ENCODE data around the gene KCNH2. TPM values are rescaled to one million over a fixed set of nuclear protein-coding genes. Genes with fewer than 3 reads are reported as not detected.

The KCNH2 gene
- total RNA-seq, 1 experiment from 2014 or later: 0.84 TPM

GRCh38 chr7:150936018-150936417, 42.1 kb downstream of the KCNH2 start:
- no peak overlapping the region for H3K4me3 ChIP-seq (ENCODE audit: low read length)
- peaks cover 18% of the 10 kb centered on the region for H3K4me1 ChIP-seq (ENCODE audit: insufficient read depth, low read length)
- H3K27ac ChIP-seq (ENCODE audit: low read length): no peak overlapping the region
- no peak overlapping the region for H3K9ac ChIP-seq (ENCODE audit: low read length)
- intact Hi-C loops (cut with micrococcal nuclease): no loop called here
- no peaks in the 10 kb centered on the region for H3F3A ChIP-seq (ENCODE audit: low read length, unreplicated experiment)
- H2AFZ ChIP-seq (ENCODE audit: low read length): no peak overlapping the region
- POLR2A ChIA-PET (ENCODE audit: unreplicated experiment): no interaction called here
- H3K36me3 ChIP-seq (ENCODE audit: low read depth, low read length): no peaks in the 10 kb centered on the region
- ATAC-seq: no peak
- H3K27me3 ChIP-seq (ENCODE audit: low read length): peaks cover 4% of the 10 kb centered on the region; the same call in 1 of the 2 replicates
- no peak overlapping the region for H3K4me2 ChIP-seq (ENCODE audit: low read length)
- H4K20me1 ChIP-seq (ENCODE audit: low read length): no peaks in the 10 kb centered on the region
- BruUV-seq (replicated peaks): no TSS peak
- no peak for DNase-seq
- no peaks in the 10 kb centered on the region for H3K9me2 ChIP-seq (replicated peaks; ENCODE audit: low read length)
- H3K79me2 ChIP-seq (ENCODE audit: low read length): no peaks in the 10 kb centered on the region
- TF ChIP-seq EZH2phosphoT487 (IDR thresholded peaks at IDR 0.05; ENCODE audit: borderline replicate concordance, low read length): no peak
- TF ChIP-seq EZH2 (IDR thresholded peaks at IDR 0.05; ENCODE audit: low read length, unreplicated experiment): no peak
- no peak for TF ChIP-seq CTCF (conservative IDR thresholded peaks at IDR 0.05; ENCODE audit: low read depth, low read length)
- CTCF ChIA-PET: no interaction called here
- no peaks in the 10 kb centered on the region for H3K9me3 ChIP-seq (ENCODE audit: low read length)

DNA sequence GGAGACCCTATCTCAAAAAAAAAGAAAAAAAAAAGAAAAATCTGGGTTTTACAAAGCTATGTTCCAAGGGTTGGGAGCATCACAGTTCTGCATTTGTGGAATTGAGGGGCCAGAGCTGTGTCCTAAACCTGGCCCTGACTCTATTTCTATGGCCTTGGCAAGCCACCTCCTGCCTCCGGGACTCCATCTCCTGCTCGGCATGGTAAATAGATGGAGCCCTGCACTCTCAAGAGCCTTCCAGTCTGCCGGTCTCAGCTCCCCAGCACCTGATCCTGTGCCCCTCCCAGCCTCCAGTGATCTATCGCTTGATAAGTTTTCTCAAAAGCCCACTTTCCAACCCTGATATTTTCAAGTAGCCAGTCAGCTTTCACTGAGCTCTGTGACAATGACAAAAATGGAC, 43.0 kb downstream of the KCNH2 start:
- POLR2A ChIA-PET (ENCODE audit: unreplicated experiment): no interaction called here

DNA sequence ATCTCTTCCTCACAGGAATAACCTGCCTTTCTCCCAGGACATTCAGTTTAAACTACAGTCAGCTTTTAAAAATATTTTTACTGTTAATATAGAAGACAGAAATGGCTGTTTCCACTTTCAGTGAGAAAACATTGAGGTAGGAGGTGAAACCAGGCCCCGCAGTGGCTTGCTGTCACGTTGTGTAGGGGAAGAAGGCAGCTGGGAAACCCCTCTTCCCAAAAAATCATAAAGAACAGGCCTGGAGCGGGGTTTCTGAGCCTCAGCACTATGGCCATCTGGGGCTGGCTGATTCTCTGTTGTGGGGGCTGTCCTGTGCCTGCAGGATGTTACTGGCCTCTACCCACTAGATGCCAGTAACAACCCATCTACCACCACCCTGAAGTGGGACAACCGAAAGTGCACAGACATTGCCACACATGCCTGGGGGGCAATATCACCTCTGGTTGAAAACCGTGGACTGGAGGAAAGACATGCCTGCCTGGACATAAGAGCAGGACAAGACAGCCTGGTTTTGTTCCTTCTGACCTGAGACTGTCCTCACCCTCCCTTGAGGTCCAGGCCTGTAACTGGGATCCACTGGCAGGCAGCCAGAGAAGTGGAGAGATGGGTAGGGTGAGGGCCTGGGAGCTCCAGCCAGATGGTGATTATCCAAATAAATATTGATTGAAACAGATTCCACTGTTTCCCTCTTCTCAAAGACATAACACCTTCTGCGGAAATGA, 43.9 kb downstream of the KCNH2 start:
- Histone ChIP-seq H4K20me1 (ENCODE audit: low read length) (no peaks in the 10 kb centered on the region), H3K9me3 (ENCODE audit: low read length) (no peaks in the 10 kb centered on the region), H3K79me2 (ENCODE audit: low read length) (no peaks in the 10 kb centered on the region), H3K36me3 (ENCODE audit: low read depth, low read length) (no peaks in the 10 kb centered on the region), H3K4me2 (ENCODE audit: low read length) (no peak overlapping the region), H2AFZ (ENCODE audit: low read length) (no peak overlapping the region), H3K27me3 (ENCODE audit: low read length) (peaks cover 16% of the 10 kb centered on the region; the same call in 1 of the 2 replicates), H3K9ac (ENCODE audit: low read length) (no peak overlapping the region), H3F3A (ENCODE audit: low read length, unreplicated experiment) (no peaks in the 10 kb centered on the region), H3K27ac (ENCODE audit: low read length) (no peak overlapping the region), H3K9me2 (replicated peaks; ENCODE audit: low read length) (no peaks in the 10 kb centered on the region), H3K4me1 (ENCODE audit: insufficient read depth, low read length) (peaks cover 18% of the 10 kb centered on the region), H3K4me3 (ENCODE audit: low read length) (no peak overlapping the region)
- DNase-seq (no peak), ATAC-seq (no peak)
- ChIA-PET CTCF (no interaction called here), POLR2A (ENCODE audit: unreplicated experiment) (no interaction called here)
- BruUV-seq (replicated peaks): no TSS peak
- TF ChIP-seq CTCF (conservative IDR thresholded peaks at IDR 0.05; ENCODE audit: low read depth, low read length): no peak
- no peak for TF ChIP-seq EZH2phosphoT487 (IDR thresholded peaks at IDR 0.05; ENCODE audit: borderline replicate concordance, low read length)
- no peak for TF ChIP-seq EZH2 (IDR thresholded peaks at IDR 0.05; ENCODE audit: low read length, unreplicated experiment)
- intact Hi-C loops (cut with micrococcal nuclease): no loop called here

More for the DNA sequence above, 43.0 kb downstream of the KCNH2 start:
- DNase-seq (no peak), ATAC-seq (no peak)
- Histone ChIP-seq H3K4me3 (ENCODE audit: low read length) (no peak overlapping the region), H3K9me3 (ENCODE audit: low read length) (no peaks in the 10 kb centered on the region), H3K4me2 (ENCODE audit: low read length) (no peak overlapping the region), H3K27ac (ENCODE audit: low read length) (no peak overlapping the region), H3K4me1 (ENCODE audit: insufficient read depth, low read length) (peaks cover 18% of the 10 kb centered on the region), H3K9ac (ENCODE audit: low read length) (no peak overlapping the region), H3K36me3 (ENCODE audit: low read depth, low read length) (no peaks in the 10 kb centered on the region), H3K27me3 (ENCODE audit: low read length) (peaks cover 6% of the 10 kb centered on the region; the same call in 1 of the 2 replicates), H3F3A (ENCODE audit: low read length, unreplicated experiment) (no peaks in the 10 kb centered on the region), H2AFZ (ENCODE audit: low read length) (no peak overlapping the region), H3K9me2 (replicated peaks; ENCODE audit: low read length) (no peaks in the 10 kb centered on the region), H3K79me2 (ENCODE audit: low read length) (no peaks in the 10 kb centered on the region), H4K20me1 (ENCODE audit: low read length) (no peaks in the 10 kb centered on the region)
- no TSS peak for BruUV-seq (replicated peaks)
- intact Hi-C loops (cut with micrococcal nuclease): no loop called here
- TF ChIP-seq EZH2 (IDR thresholded peaks at IDR 0.05; ENCODE audit: low read length, unreplicated experiment): no peak
- no peak for TF ChIP-seq EZH2phosphoT487 (IDR thresholded peaks at IDR 0.05; ENCODE audit: borderline replicate concordance, low read length)
- CTCF ChIA-PET: no interaction called here
